Renal cortex interstitium (tissue), 11 donors: Measurements from ENCODE around the gene COLQ. TPM values are rescaled to one million over a fixed set of nuclear protein-coding genes. Genes with fewer than 3 reads are reported as not detected.
"Not testable (repeated sequence)": the region's sequence is repeated elsewhere in the genome, so short reads cannot be mapped to it uniquely, and the experiment has no call there.

Experiments
- DNase-seq, 11 donors: peaks; one replicate each; pipeline ENCODE4 v3.0.0-alpha.2; 2013; ENCODE audit warnings: low read depth in 9 of 11, low spot score in 4 of 11; ENCODE audit errors: extremely low read depth in 1 of 11
- polyA plus RNA-seq, 3 donors: library from polyadenylated mRNA; unstranded; fragments of 120-200 nt; gene quantifications; one replicate each; pipeline ENCODE4 v1.2.1, GENCODE V29; 2013; ENCODE audit not compliant: insufficient read length in 3 of 3

The COLQ gene
- polyA plus RNA-seq, 3 donors: 4.0 to 8.9 (median 6.1) TPM

DNA sequence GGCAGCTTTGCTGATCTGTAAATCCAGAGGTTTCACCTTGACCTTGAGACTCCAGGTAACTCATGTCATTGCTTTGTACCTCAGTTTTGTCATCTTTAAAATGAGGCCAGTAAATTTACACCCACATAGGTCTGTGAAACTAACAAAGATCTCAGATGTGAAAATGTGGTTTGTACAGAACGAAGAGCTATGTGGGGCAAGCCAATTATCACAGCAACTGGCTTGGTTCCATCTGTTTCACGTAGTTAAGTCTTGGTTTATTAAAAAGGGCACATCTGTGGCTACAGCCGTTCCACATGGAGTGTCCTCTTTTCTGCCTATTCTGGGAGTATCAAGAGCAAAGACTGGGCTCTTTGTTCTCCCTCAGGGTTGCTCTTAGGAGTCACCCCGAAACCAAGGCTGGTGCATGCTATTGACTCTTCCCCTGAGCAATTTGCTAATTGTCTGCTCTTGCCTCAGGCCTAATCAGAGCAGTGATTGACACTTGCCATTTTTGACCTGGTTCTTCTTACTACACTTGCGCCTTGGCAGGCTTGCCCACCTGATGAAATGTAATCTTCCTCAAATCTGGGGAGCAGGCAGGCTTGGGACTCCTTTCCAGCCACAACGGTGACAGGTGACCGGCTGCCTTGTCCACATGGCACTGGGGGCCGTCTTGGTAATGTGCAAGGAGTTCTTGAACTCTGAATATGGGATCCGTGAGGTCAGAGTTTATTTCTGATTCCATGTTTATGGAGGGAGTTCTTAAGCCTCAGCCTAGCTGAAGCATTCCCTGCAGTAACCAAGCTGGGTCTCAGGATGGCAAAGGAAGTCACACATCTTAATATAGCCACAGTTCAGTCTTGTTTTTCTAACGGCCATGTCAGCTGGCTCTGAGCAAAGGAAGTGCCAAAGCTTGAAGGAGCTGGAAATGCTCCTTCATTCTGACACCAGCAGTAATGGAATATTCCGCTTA lies 54.0 kb downstream of the COLQ start:
- no peak for DNase-seq

DNA sequence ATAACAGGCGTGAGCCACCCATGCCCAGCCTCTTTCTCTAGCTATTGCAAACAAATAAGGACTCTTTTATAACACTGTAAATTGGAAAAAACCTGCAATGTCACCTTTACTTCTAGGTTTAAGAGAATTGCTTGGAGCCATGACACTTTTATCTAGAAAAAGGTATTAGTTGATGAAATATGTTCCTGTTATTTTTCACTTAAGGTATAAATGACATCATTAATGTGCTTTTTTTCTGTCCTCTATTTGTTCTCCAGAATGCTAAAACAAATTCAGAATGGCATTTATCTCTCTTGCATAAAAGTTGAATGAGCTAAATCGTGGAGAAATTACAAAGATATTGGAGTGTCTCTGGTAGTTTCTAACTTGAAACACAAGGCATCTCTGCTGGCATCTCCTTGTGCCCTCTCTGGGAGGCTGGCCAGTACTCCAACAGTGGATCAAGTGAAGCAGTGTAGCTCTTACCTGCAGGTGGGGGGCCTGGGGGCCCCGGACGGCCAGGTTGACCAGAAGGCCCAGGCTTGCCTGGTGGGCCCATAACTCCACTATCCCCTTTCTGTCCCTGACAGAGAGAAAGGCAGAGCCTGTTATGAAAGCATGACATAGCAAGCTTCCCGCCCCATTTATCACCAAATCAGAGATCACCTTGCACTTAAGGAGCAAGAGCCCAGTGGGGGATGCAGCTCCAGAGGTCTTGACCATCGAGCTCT lies 55.5 kb downstream of the COLQ start:
- DNase-seq: no peak

DNA sequence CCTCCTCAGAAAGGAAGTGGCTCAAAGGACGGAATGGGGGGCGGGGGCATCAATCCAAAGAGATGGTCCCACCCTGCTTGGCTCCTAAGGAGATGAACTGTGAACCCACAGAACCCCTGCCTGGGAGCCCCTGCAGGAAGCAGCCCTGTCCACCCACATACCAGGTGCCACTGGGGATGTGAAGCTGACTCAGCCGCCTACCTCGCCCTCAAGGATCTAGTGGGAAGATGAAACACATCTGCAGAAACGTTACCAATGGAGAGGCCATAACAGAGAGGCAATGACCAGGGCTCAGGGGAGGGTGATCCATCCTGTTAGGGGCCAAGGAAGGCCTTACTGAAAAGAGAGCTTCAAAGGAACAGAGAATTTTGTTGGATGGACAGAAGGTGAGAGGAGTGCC lies 59.1 kb downstream of the COLQ start:
- DNase-seq: no peak

DNA sequence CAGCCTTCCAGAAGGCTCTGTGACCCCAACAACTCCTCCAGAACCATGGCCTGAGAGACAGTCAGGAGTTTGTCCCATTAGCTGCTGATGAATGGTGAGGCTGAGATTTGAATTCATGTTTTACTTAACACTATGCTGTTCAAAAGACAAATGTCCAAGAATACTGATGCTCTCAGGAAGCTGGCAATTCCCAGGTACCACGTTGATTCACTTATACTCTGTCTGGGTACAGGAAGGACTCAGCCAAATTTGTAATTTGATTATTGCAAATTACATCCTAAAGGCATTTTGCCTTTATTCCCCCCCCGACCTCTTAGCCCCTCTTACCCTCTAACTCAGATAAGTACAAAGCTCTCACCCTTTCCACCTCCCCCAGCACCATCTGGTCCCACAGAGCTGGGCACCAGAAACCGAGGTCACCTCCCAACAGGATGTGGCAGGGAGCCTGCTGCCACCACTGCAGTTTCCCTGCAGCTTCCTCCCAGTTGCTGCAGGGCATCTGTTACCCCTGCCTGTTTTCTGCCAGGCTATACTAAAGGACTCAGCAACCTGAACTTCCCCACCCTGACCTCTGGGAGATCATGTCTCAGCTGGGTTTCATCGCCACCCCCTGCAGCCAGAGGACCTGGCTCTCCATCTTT lies 60.5 kb downstream of the COLQ start:
- no peak for DNase-seq

DNA sequence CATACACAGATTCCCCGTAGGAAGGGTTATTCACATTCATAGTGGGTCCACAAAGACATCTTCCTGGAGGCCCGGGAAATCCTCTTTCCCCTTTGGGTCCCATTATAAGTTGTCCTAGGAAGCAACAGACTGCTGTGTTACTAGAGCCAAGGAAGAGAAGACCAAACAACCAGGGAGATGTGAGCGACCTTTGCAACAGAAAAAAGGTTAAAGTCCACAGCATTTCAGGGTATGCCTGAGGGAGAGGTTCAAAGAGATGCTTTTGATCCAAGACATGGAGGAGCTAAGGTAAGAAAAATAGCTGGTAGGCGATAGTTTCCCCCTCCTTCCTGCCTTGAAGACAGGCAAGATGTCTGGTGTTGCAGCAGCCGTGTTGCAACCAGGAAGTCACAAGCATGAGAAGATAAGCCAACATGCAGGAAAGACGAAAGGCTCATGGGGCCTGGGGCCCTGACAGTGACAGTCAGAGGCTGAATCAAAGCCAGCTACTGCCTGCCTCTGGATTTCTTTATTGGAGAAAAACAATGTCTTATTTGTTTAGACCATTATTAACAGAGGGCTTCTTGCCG lies 63.2 kb downstream of the COLQ start:
- no peak for DNase-seq

DNA sequence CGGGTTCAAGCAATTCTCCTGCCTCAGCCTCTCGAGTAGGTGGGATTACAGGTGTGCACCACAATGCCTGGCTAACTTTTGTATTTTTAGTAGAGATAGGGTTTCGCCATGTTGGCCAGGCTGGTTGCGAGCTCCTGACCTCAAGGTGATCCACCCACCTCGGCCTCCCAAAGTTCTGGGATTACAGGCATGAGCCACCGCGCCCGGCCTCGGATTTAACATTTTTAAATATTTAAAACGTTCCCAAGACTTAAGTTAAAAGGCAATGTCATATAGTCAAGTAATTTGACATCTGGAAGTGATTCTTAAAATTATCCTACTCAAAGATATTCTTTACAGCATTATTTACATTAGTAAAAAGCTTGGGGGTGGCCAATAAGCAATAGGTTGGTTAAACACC lies 64.6 kb downstream of the COLQ start:
- DNase-seq: not testable (repeated sequence)

DNA sequence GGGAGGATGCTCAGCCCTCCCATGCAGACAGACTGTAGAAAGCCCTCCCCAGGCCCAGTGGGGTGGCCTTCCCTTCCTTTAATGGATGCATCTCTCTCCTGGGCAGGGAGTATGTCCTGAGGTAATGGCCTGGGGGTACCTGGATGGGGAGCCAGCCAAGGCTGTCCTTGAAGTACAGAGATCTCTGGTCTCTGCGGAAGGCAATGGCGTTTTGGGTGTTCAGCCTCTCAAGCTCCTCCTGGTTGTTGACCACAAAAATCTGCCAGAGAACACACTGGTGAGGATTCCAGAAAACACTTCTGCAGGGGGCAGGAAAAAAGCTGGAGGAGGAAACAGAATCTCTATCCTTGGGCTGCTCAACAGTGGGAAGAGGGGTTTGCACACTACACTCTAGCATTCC lies 65.2 kb downstream of the COLQ start:
- DNase-seq: no peak

DNA sequence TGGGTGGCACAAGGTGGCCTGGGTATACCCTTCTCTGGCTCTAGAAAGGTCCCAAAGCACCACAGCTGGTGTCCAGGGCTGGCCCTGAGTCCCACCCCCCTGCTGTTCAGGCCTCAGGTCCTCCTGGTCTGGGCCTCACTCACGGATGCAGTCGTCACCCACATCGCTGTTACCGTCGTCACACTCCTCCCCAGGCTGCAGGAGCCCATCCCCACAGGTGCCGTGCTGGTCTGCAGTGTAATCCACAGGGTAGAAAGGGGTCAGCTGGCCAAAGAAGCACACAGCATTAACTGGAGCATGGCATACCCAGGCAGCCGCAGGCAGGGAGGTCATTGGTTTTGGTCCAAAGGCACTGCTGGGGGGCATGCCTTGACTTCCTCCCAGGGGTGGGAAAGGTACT lies 65.8 kb downstream of the COLQ start:
- no peak for DNase-seq

DNA sequence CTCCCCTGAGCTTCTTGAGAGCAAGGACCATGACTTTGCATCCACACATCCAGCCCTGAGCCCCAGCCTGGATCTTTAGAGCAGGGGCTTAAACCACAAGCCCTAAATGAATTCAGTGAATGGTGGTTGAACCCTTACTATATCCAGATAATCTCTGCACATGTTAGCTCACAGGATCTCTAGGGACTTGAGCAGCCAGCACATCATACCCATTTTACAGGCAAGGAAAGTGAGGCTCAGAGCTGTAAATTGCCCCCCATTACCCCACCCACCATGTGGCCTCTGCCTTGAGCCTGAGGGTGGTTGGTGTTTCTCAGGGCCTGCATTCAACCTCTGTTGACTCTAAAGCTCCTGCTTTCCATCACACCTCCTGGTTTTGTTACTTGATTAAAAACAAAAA lies 66.5 kb downstream of the COLQ start:
- DNase-seq: no peak

DNA sequence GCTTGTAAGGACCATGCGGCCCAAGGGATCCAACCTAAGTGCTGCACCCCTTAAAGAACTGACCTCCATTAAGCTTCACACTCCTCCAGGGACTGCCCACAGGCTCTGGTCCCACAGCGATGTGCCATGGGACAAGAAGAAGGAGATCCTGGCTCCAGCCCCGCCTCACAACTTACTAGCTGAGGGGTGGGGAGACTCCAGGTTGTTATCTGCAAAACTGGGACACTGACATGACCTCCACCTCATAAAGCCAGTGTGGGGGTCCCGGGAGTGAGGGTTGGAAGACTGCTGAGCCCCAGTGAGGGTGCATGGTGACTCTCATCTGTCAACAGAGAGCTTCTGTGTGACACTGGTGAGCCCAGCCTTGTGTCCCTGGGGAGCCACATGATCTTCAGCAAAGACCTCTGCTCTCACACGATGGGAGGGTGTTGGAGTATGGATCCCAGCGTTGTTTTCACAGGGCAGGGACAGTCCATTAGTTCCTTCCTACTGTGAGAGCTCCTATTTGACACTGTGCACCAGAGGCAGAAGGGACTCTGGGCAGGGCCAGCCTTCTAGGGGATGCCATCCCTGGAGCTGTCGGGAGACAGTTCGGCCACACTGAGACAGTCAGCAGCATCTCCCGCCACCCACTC lies 67.4 kb downstream of the COLQ start:
- DNase-seq: no peak

DNA sequence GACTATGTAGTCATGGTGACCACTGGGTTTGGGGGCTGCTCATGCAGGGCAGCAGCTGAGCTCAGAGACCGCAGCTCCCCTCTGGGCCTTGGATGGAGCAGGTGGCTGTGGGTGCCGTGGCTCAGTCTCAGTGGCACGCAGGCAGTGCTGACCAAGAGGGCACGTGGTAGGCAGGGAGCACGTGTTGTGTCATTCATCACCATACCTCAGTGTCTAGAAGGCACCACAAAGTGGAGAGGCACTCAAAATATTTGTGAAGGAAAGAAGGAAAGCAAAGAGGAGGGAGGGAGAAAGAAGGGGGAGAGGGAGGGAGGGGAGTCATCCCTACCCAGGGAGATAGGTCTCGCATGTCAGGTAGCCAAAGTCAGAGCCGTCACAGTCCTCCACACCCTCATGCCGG lies 68.0 kb downstream of the COLQ start:
- no peak for DNase-seq

DNA sequence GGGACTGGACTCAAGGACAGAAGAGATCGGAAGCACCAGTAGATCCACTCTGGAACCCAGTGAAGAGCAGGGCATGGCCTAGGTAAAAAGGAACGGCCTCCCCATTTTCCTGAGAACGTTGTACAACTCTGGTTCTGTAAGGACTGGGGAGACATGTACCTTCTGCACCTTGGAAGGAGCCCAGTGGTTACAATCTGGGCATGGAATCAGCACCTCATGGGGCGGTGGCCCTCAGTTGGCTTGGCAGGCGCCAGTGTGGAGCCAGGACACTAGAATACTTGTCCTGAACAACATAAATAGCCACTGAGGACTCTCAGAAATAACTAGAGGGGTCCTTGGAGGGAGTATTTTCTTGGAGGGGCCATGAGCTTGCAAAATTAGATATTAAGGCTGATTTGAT lies 68.5 kb downstream of the COLQ start:
- no peak for DNase-seq

DNA sequence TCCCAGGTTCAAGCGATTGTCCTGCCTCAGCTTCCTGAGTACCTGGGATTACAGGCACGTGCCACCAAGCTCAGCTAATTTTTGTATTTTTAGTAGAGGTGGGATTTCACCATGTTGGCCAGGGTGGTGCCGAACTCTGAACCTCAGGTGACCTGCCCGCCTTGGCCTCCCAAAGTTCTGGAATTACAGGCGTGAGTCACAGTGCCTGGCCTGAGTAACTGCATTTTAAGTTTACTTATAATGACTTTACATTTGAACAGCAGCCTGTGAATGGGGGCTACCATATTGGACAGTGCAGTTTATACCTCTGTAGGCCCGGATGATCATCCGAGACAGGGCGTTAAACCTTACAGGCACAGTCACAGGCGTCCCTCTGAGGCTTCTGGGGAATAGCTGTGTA lies 69.3 kb downstream of the COLQ start:
- no peak for DNase-seq

DNA sequence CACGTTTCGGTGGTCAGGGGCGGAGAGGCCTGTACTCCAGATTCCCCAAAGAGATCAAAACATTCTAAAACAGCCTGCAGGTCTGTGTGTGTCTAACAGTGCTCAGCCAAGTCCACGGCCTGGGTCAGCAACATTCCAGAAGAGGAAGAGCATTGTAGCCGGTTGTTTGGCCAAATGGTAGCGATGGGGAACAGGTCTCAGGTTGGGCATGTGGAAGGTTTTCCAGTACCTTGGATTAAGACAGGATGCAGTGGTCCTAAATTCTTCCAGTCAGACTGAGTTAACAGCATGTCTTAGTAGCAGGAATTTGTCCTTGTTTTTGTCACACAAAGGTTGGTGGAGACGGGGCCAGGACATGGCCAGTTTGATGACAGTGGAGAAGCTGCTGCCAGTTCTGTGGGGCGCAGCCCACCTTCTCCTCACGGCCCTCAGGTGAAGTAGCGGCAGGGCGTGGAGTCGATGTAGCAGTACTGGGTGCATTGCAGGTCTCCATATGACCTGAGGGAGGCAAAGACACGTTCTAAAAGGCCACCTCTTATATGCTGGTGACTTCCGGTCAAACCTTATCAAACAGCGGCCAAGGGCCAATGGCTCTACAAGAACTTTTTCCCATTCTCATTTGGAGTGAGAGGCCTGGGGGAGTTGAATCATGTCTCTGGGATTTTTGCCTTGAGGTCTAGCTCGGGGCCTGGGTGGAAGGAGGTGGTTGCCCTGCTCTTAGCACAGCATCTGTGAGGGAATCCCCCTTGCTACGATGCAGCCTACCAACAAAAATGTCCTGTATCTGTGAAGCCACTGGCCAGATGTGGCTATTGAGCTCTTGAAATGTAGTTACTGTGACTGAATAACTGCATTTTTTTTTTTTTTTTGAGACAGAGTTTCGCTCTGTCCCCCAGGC lies 70.0 kb downstream of the COLQ start:
- DNase-seq: no peak

DNA sequence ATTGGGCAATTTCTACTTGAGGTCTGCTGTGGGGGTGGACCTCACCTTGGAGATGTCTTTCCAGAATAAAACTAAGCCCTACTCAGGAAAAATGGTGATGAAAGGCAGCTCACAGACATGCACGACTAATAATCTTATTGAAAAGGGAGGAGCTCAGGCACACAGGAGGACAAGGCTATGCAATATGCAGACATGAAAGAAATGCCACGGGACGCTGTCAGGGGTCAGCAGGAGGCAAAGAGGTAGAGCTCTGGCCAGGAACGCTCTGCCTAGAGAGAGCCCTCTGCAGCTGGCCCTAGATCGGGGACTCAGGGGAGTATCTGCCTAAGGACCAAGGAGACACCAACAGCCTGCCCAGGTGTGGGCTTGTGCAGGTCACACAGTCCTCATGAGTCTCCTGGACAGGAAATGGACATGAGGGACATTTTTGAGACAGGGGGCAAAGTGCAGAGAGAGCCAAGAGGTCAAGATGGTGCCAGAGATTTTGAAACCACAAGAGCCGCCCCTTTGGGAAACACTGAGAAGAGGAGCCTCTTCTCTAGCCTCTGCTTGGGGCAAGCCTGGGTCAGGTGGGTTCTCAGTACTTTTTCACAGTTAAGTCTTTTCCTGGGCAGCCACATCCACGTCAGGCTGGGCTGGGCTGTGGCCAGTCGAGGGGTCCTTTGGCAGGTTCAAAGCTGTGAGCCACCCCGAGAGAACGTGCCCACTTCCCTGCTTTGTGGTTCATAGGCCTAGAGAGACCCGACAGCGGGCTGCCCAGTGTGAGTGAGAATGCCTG lies 70.9 kb downstream of the COLQ start:
- DNase-seq: no peak

DNA sequence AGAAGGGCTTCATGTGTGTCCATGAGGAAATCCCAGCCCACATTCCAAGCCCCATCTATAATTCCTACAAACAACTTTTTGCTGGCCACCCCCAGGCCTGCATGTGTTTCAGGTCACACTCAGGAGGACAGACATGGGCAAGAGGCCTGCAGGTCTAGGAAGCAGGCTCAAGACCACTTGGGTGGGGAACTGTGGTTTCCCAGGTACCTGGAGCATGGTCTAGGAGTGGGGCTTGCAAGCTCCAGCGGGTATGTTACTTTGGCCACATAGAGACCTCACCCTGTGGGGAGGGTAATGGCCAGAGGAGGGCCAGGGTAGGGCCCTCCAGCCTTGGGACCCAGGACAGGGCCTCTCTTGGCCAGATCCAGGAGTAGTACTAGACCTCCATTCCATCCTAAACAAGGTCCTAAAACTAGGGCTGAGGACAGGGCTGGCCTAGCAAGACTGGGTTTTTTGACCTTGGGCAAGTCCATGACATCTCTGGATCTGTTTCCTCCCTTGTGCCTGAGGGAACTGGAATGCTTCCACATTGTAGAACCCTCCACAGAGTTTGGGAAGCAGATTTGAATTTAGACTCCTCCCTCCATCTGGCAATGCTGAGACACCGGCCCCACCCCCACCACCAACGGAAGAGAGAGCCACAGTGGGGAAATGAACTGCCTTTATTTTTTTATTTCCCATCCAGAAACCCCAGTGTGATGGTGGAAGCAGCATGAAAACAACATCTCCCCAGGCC lies 71.8 kb downstream of the COLQ start:
- DNase-seq: no peak
